ENCODE measurements around the gene TMEM74B. TPM values are rescaled to one million over a fixed set of nuclear protein-coding genes. Genes with fewer than 3 reads are reported as not detected.

The TMEM74B gene
- total and polyA plus RNA-seq, 10 donors = 0.46 to 2.7 (median 0.77) TPM; not detected in 1

DNA sequence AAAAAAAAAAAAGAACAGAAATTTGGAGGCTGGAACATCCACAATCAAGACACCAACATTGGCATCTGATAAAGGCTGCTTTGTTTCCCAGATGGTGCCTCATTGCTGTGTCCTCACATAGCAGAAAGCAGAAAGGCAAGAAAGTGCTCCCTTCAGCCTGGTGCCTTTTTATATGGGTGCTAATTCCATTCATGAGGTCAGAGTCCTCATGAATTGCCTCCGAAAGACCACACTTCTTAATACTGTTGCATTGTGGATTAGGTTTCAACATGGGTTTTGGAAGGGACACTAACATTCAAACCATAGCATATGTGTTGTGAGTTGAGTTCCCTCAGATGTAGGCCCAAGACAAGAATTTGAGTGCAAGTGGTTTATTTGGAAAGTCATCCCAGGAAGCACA is 10.4 kb upstream of the TMEM74B start:
- WGBS, 5 donors = 91 to 100% (median 95%) methylated on average over 1 of the region's 1 CpG
- DNase-seq = no peak
- H3K4me1 ChIP-seq = no peaks in the 10 kb centered on the region
- intact Hi-C loops (cut with DNase I; ENCODE audit: low total_unique reads) = no loop called here
- TF ChIP-seq POLR2A (IDR thresholded peaks at IDR 0.05) = no peak
- TF ChIP-seq POLR2AphosphoS5 (IDR thresholded peaks at IDR 0.05) = no peak
- TF ChIP-seq, protein P1, sequence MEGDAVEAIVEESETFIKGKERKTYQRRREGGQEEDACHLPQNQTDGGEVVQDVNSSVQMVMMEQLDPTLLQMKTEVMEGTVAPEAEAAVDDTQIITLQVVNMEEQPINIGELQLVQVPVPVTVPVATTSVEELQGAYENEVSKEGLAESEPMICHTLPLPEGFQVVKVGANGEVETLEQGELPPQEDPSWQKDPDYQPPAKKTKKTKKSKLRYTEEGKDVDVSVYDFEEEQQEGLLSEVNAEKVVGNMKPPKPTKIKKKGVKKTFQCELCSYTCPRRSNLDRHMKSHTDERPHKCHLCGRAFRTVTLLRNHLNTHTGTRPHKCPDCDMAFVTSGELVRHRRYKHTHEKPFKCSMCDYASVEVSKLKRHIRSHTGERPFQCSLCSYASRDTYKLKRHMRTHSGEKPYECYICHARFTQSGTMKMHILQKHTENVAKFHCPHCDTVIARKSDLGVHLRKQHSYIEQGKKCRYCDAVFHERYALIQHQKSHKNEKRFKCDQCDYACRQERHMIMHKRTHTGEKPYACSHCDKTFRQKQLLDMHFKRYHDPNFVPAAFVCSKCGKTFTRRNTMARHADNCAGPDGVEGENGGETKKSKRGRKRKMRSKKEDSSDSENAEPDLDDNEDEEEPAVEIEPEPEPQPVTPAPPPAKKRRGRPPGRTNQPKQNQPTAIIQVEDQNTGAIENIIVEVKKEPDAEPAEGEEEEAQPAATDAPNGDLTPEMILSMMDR (IDR thresholded peaks at IDR 0.05 in 8 of 11, conservative IDR thresholded peaks at IDR 0.05 in 3 of 11) = no peak
- H3K4me3 ChIP-seq = no peak overlapping the region
- no peak overlapping the region for H3K27ac ChIP-seq
- H3K36me3 ChIP-seq = no peaks in the 10 kb centered on the region
- peaks cover 0 to 4% (median 0%) of the 10 kb centered on the region in 8 donors for H3K9me3 ChIP-seq
- no peaks in the 10 kb centered on the region for H3K27me3 ChIP-seq (replicated peaks in 1 of 7)

DNA sequence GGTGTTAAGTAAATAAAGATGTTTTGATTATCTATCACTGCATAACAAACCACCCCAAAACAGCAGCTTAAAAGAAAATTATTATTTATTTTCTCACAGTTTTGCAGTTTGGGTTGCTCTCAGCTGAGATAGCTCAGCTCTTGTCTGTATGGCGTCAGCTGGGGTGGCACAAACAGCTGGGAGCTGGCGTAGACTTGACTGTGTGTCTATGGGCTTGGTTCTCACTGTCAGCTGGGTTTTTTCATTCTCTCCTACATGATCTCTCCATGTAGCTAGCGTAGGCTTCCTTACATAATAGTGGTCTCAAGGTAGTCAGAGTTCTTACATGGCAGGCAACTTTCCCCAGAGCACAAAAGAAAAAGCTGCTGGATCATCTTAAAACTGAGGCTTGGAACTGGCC is 6.5 kb upstream of the TMEM74B start:
- Histone ChIP-seq H3K36me3 (no peaks in the 10 kb centered on the region), H3K27ac (no peak overlapping the region), H3K9me3 (no peaks in the 10 kb centered on the region), H3K4me1 (peaks cover 0 to 6% (median 0%) of the 10 kb centered on the region in 6 donors), H3K27me3 (replicated peaks in 1 of 7) (peaks cover 0 to 15% (median 4%) of the 10 kb centered on the region in 7 donors), H3K4me3 (no peak overlapping the region)
- 81 to 89% (median 88%) methylated on average over 3 of the region's 3 CpGs for WGBS, 5 donors
- TF ChIP-seq, protein P1 (IDR thresholded peaks at IDR 0.05 in 8 of 11, conservative IDR thresholded peaks at IDR 0.05 in 3 of 11) = no peak
- TF ChIP-seq POLR2A (IDR thresholded peaks at IDR 0.05) (no peak), POLR2AphosphoS5 (IDR thresholded peaks at IDR 0.05) (no peak)
- intact Hi-C loops (cut with DNase I; ENCODE audit: low total_unique reads) = no loop called here
- DNase-seq = no peak

DNA sequence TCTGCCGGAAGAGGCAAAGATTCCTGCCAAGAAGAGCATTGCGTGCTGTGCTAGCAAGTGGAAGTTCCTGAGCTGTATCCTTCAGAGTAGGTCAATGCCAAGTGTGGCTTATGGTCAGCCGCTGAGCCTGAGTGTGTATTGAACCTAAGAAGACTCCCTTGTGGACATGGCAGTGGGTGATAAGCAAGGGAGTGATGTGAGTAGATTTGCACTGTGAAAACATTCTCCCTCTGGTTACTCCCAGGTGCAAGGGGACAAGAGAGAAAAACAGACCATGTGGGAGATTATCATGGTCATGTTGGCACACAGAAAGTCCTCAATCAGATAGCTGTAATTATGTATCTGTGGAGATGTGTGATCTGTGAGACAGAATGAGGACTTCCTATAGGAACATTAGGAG is 6.1 kb upstream of the TMEM74B start:
- H3K27me3 ChIP-seq (replicated peaks in 1 of 7) = peaks cover 0 to 19% (median 4%) of the 10 kb centered on the region in 7 donors
- H3K9me3 ChIP-seq = no peaks in the 10 kb centered on the region
- WGBS, 5 donors = 70 to 90% (median 86%) methylated on average over 3 of the region's 3 CpGs
- H3K36me3 ChIP-seq = no peaks in the 10 kb centered on the region
- no peak overlapping the region for H3K27ac ChIP-seq
- H3K4me3 ChIP-seq = no peak overlapping the region
- TF ChIP-seq POLR2A (IDR thresholded peaks at IDR 0.05) (no peak), POLR2AphosphoS5 (IDR thresholded peaks at IDR 0.05) (no peak)
- TF ChIP-seq, protein P1 (IDR thresholded peaks at IDR 0.05 in 8 of 11, conservative IDR thresholded peaks at IDR 0.05 in 3 of 11) = no peak
- no peak for DNase-seq
- H3K4me1 ChIP-seq = peaks cover 0 to 8% (median 3%) of the 10 kb centered on the region in 6 donors
- intact Hi-C loops (cut with DNase I; ENCODE audit: low total_unique reads) = no loop called here

DNA sequence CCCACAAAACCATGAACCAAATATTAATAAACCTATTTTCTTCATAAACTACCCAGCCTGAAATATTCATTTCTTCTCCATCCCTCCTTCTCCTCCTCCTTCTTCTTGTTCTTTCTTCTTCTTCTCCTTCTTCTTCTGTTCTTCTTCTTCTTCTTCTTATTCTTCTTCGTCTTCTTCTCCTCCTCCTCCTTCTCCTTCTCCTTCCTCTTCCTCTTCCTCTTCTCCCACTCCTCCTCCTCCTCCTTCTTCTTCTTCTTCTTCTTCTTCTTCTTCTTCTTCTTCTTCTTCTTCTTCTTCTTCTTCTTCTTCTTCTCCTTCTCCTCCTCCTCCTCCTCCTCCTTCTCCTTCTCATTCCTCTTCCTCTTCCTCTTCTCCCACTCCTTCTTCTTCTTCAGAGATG is 5.0 kb upstream of the TMEM74B start:
- 26 to 48% (median 32%) methylated on average over 1 of the region's 1 CpG for WGBS, 5 donors
- H3K9me3 ChIP-seq = no peaks in the 10 kb centered on the region
- no peak overlapping the region for H3K4me3 ChIP-seq
- H3K27ac ChIP-seq = no peak overlapping the region
- no peak for DNase-seq
- no peak for TF ChIP-seq POLR2A (IDR thresholded peaks at IDR 0.05)
- TF ChIP-seq POLR2AphosphoS5 (IDR thresholded peaks at IDR 0.05) = no peak
- TF ChIP-seq, protein P1 (IDR thresholded peaks at IDR 0.05 in 8 of 11, conservative IDR thresholded peaks at IDR 0.05 in 3 of 11) = no peak
- peaks cover 0 to 18% (median 13%) of the 10 kb centered on the region in 6 donors for H3K4me1 ChIP-seq
- H3K36me3 ChIP-seq = no peaks in the 10 kb centered on the region
- H3K27me3 ChIP-seq (replicated peaks in 1 of 7) = peaks cover 0 to 30% (median 11%) of the 10 kb centered on the region in 7 donors
- intact Hi-C loops (cut with DNase I; ENCODE audit: low total_unique reads) = no loop called here

Measured in spleen (tissue), 11 donors.